ENCODE results near the gene KDM4F. TPM values are rescaled to one million over a fixed set of nuclear protein-coding genes. Genes with fewer than 3 reads are reported as not detected.
"Not testable (repeated sequence)": the region's sequence is repeated elsewhere in the genome, so short reads cannot be mapped to it uniquely, and the experiment has no call there.

KDM4F gene
- total and polyA plus RNA-seq, 2 donors (not counting 1 experiment from before 2014, with no cell fraction given): not detected

DNA sequence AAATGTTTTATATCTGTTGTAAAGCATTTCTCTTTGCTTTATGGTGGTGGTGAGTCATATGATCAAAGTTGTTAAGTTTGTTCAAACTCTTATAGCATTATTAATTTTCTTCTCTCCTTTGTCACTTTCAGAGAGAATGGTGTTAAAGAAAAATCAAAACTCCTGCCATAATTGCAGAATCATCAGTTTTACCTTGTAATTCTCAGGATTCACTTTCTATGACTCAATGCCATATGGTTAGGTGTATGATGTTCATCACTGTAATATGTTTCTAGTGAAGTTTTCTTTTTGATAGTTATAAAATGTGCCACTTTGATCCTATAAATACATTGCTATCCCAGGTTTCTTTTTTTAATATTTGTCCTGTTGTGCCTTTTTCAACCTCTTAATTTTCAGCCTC, 37.8 kb upstream of the KDM4F start:
- Histone ChIP-seq H2AFZ (ENCODE audit: low read length) (no peak overlapping the region), H3K4me2 (ENCODE audit: extremely low read depth, insufficient read depth, low read length) (no peak overlapping the region), H3K9ac (ENCODE audit: insufficient read depth, low read length) (no peak overlapping the region), H3K79me2 (ENCODE audit: control insufficient read depth, insufficient read depth, low read length) (no peaks in the 10 kb centered on the region), H4K20me1 (ENCODE audit: control insufficient read depth, extremely low read depth, insufficient read depth, low read length) (peaks cover 1% of the 10 kb centered on the region), H3K4me1 (ENCODE audit: control insufficient read depth, extremely low read depth, insufficient read depth, low read length) (no peaks in the 10 kb centered on the region), H3K27ac (ENCODE audit: insufficient read depth, low read length) (no peak overlapping the region), H3K9me3 (ENCODE audit: control insufficient read depth, insufficient read depth, low read depth, low read length) (no peaks in the 10 kb centered on the region), H3K27me3 (ENCODE audit: control insufficient read depth, insufficient read depth, low read length) (no peaks in the 10 kb centered on the region), H3K4me3 (replicated peaks in 1 of 4; ENCODE audit: control extremely low read depth in 1 of 4, insufficient read depth in 1 of 4, low read depth in 3 of 4, low read length in 4 of 4) (no peak overlapping the region), H3K36me3 (ENCODE audit: control insufficient read depth, insufficient read depth, low read length) (no peaks in the 10 kb centered on the region)
- TF ChIP-seq EZH2 (IDR thresholded peaks at IDR 0.05; ENCODE audit: low read length, missing control alignments): no peak
- TF ChIP-seq, protein P1, sequence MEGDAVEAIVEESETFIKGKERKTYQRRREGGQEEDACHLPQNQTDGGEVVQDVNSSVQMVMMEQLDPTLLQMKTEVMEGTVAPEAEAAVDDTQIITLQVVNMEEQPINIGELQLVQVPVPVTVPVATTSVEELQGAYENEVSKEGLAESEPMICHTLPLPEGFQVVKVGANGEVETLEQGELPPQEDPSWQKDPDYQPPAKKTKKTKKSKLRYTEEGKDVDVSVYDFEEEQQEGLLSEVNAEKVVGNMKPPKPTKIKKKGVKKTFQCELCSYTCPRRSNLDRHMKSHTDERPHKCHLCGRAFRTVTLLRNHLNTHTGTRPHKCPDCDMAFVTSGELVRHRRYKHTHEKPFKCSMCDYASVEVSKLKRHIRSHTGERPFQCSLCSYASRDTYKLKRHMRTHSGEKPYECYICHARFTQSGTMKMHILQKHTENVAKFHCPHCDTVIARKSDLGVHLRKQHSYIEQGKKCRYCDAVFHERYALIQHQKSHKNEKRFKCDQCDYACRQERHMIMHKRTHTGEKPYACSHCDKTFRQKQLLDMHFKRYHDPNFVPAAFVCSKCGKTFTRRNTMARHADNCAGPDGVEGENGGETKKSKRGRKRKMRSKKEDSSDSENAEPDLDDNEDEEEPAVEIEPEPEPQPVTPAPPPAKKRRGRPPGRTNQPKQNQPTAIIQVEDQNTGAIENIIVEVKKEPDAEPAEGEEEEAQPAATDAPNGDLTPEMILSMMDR (conservative IDR thresholded peaks at IDR 0.05 in 1 of 2, IDR thresholded peaks at IDR 0.05 in 1 of 2; ENCODE audit: low read depth in 1 of 2, low read length in 2 of 2): no peak
- no peak for DNase-seq (ENCODE audit: low read depth in 2 of 2)

DNA sequence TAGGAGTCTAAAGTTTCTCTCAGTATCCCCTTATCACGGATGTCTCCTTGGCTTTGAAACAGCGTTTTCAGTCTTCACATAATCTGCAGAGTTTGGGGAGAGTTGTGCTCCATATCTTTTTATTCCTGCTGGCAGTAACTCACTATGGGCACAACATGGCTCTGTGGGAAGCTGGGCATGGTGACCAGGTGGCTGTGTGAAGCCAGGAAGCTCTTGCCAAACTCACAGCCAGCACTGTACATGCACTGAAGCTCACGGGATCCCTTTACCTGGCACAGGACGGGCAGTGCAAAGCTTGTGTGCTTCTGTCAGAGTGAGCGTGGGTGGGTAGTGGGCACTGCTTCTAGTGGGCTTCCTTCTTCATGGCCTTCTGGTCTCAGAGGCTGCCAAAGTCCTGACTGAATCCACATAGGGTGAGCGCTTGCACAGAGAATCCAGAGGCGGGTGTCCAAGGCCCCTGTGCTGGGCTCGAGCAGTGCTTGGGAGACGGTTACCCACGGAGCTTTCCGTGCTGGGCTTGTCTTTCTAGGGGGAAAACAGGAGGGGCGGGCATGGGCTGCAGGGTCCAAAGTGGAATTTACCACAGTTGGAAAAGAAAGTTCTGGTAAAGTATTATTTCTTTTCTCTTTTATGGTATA, 34.9 kb upstream of the KDM4F start:
- Histone ChIP-seq H3K4me3 (replicated peaks in 1 of 4; ENCODE audit: control extremely low read depth in 1 of 4, insufficient read depth in 1 of 4, low read depth in 3 of 4, low read length in 4 of 4) (no peak overlapping the region), H3K4me1 (ENCODE audit: control insufficient read depth, extremely low read depth, insufficient read depth, low read length) (no peaks in the 10 kb centered on the region), H3K9me3 (ENCODE audit: control insufficient read depth, insufficient read depth, low read depth, low read length) (no peaks in the 10 kb centered on the region), H3K9ac (ENCODE audit: insufficient read depth, low read length) (no peak overlapping the region), H2AFZ (ENCODE audit: low read length) (no peak overlapping the region), H3K79me2 (ENCODE audit: control insufficient read depth, insufficient read depth, low read length) (no peaks in the 10 kb centered on the region), H3K27ac (ENCODE audit: insufficient read depth, low read length) (no peak overlapping the region), H3K27me3 (ENCODE audit: control insufficient read depth, insufficient read depth, low read length) (no peaks in the 10 kb centered on the region), H3K4me2 (ENCODE audit: extremely low read depth, insufficient read depth, low read length) (no peak overlapping the region), H3K36me3 (ENCODE audit: control insufficient read depth, insufficient read depth, low read length) (no peaks in the 10 kb centered on the region), H4K20me1 (ENCODE audit: control insufficient read depth, extremely low read depth, insufficient read depth, low read length) (peaks cover 1% of the 10 kb centered on the region)
- DNase-seq (ENCODE audit: low read depth in 2 of 2): no peak
- TF ChIP-seq EZH2 (IDR thresholded peaks at IDR 0.05; ENCODE audit: low read length, missing control alignments): no peak
- TF ChIP-seq, protein P1 (conservative IDR thresholded peaks at IDR 0.05 in 1 of 2, IDR thresholded peaks at IDR 0.05 in 1 of 2; ENCODE audit: low read depth in 1 of 2, low read length in 2 of 2): no peak

DNA sequence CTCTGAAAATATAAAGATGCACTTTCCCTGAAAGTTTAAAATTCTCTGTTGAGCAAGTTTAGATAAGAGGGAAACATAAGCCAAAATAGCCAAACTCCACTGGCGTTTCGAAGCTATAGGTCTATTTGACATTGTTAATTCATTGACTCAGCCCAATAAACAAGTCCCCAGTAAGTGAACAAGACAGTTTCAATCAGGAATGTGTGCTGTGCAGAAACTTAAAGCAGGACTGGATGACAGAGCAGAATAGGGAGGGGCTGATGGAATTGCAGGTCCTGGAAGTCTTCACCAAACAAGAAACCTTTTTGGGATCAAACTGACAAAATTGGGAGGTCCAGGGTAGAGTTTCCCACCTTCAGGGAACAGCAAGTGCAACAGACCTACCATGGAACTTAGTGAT, 33.1 kb upstream of the KDM4F start:
- TF ChIP-seq, protein P1 (conservative IDR thresholded peaks at IDR 0.05 in 1 of 2, IDR thresholded peaks at IDR 0.05 in 1 of 2; ENCODE audit: low read depth in 1 of 2, low read length in 2 of 2): no peak
- no peak for TF ChIP-seq EZH2 (IDR thresholded peaks at IDR 0.05; ENCODE audit: low read length, missing control alignments)
- Histone ChIP-seq H3K27me3 (ENCODE audit: control insufficient read depth, insufficient read depth, low read length) (no peaks in the 10 kb centered on the region), H3K4me2 (ENCODE audit: extremely low read depth, insufficient read depth, low read length) (no peak overlapping the region), H3K4me1 (ENCODE audit: control insufficient read depth, extremely low read depth, insufficient read depth, low read length) (no peaks in the 10 kb centered on the region), H3K36me3 (ENCODE audit: control insufficient read depth, insufficient read depth, low read length) (no peaks in the 10 kb centered on the region), H3K9me3 (ENCODE audit: control insufficient read depth, insufficient read depth, low read depth, low read length) (no peaks in the 10 kb centered on the region), H3K27ac (ENCODE audit: insufficient read depth, low read length) (no peak overlapping the region), H4K20me1 (ENCODE audit: control insufficient read depth, extremely low read depth, insufficient read depth, low read length) (peaks cover 1% of the 10 kb centered on the region), H2AFZ (ENCODE audit: low read length) (no peak overlapping the region), H3K4me3 (replicated peaks in 1 of 4; ENCODE audit: control extremely low read depth in 1 of 4, insufficient read depth in 1 of 4, low read depth in 3 of 4, low read length in 4 of 4) (no peak overlapping the region), H3K9ac (ENCODE audit: insufficient read depth, low read length) (no peak overlapping the region), H3K79me2 (ENCODE audit: control insufficient read depth, insufficient read depth, low read length) (no peaks in the 10 kb centered on the region)
- no peak for DNase-seq (ENCODE audit: low read depth in 2 of 2)

DNA sequence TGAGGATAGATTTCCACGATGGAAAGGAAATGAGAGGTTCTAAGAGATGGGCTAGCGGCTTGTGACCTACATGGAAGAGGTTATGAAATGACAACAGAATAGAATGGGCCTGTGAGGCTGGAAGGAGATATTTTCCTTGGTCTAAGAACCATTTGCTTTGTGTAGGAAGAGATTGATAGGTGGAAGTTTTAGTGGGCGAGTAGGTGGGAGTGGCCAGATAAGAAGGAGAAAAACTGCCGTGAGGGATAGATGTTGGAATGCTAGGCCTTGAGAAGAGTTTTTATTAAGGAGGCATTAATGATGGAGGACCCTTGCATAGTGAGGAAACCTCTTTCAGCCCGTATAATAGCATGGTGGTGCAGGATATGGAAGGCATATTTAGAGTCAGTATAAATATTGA, 27.8 kb upstream of the KDM4F start:
- H3K4me3 ChIP-seq (replicated peaks in 1 of 4; ENCODE audit: control extremely low read depth in 1 of 4, insufficient read depth in 1 of 4, low read depth in 3 of 4, low read length in 4 of 4); H3K36me3 ChIP-seq (ENCODE audit: control insufficient read depth, insufficient read depth, low read length); H3K9me3 ChIP-seq (ENCODE audit: control insufficient read depth, insufficient read depth, low read depth, low read length): not testable (repeated sequence)

More for the DNA sequence above, 27.8 kb upstream of the KDM4F start:
- not testable (repeated sequence) for H3K79me2 ChIP-seq (ENCODE audit: control insufficient read depth, insufficient read depth, low read length); H3K27me3 ChIP-seq (ENCODE audit: control insufficient read depth, insufficient read depth, low read length); H3K4me1 ChIP-seq (ENCODE audit: control insufficient read depth, extremely low read depth, insufficient read depth, low read length); H4K20me1 ChIP-seq (ENCODE audit: control insufficient read depth, extremely low read depth, insufficient read depth, low read length); DNase-seq (ENCODE audit: low read depth in 2 of 2); H3K9ac ChIP-seq (ENCODE audit: insufficient read depth, low read length); H3K4me2 ChIP-seq (ENCODE audit: extremely low read depth, insufficient read depth, low read length); H3K27ac ChIP-seq (ENCODE audit: insufficient read depth, low read length); H2AFZ ChIP-seq (ENCODE audit: low read length)

Data from fibroblast of lung (primary cell).